A549 (cell line): Measurements from ENCODE around the gene GPR55. TPM values are rescaled to one million over a fixed set of nuclear protein-coding genes. Genes with fewer than 3 reads are reported as not detected.
"Not testable (repeated sequence)": the region's sequence is repeated elsewhere in the genome, so short reads cannot be mapped to it uniquely, and the experiment has no call there.

ENCODE experiments used
- ATAC-seq, 2 experiments: fragments of 200-7000 bp in 1 of 2; fragments of >200 bp in 1 of 2; cut with Nextera tagmentation in 1 of 2; cut with Tn5 transposase in 1 of 2; 3 replicates each; pipeline versions ENCODE4 v1.8.0 to v1.9.1; 2018 to 2020; ENCODE audit warnings: mild to moderate bottlenecking in 1 of 2, moderate library complexity in 1 of 2
- CTCF ChIA-PET: fragments of 300-600 bp; sonication (Branson Sonifier 250); formaldehyde crosslinking; extraction: SDS; loops from one replicate; lab custom pipeline; 2021; ENCODE audit warnings: antibody characterized with exemption, inconsistent platforms; lab: Yijun Ruan, JAX
- POLR2A ChIA-PET: fragments of 350-600 bp; formaldehyde crosslinking; extraction: SDS; loops from one replicate; lab custom pipeline; 2021; ENCODE audit warnings: antibody characterized with exemption, inconsistent platforms; lab: Yijun Ruan, JAX
- DNase-seq, 2 experiments: peaks; one replicate each; pipeline versions ENCODE4 v3.0.0 to v3.0.0-alpha.2; 2011 to 2016; ENCODE audit warnings: low read depth in 1 of 2, low spot score in 1 of 2
- FAIRE-seq: peaks from 2 replicates; lab custom pipeline; 2011; peaks lifted over from hg19 to GRCh38; lab: Jason Lieb, UNC
- H3K27ac ChIP-seq, 2 experiments: fragments of >200 bp; sonication (Bioruptor Twin); formaldehyde crosslinking; 3 replicates each; pipeline ENCODE4 v1.5.1; 2016 to 2017
- H3K4me1 ChIP-seq: fragments of >200 bp; sonication (Bioruptor Twin); formaldehyde crosslinking; 3 replicates; pipeline ENCODE4 v1.6.1; 2016
- H3K4me2 ChIP-seq: fragments of >200 bp; sonication (Bioruptor Twin); formaldehyde crosslinking; 3 replicates; pipeline ENCODE4 v1.6.1; 2016
- H3K4me3 ChIP-seq: fragments of >200 bp; sonication (Bioruptor Twin); formaldehyde crosslinking; 3 replicates; pipeline ENCODE4 v1.5.1; 2016
- H3K9me3 ChIP-seq: fragments of >200 bp; sonication (Bioruptor Twin); formaldehyde crosslinking; 3 replicates; pipeline ENCODE4 v1.6.1; 2016
- ATOH8 ChIP-seq: fragments of 250-450 bp; sonication (Bioruptor Pico); IDR thresholded peaks from 2 replicates; pipeline ENCODE4 v1.5.0; 2020; ENCODE audit warnings: low read depth, mild to moderate bottlenecking, moderate library complexity
- CBX2 ChIP-seq: fragments of 200-600 bp; sonication (generic); IDR thresholded peaks from 2 replicates; pipeline ENCODE4 v1.6.1; 2016; ENCODE audit warnings: low read depth, mild to moderate bottlenecking, borderline replicate concordance
- CBX8 ChIP-seq: fragments of 200-600 bp; sonication (generic); IDR thresholded peaks from 2 replicates; pipeline ENCODE4 v1.6.1; 2016
- CHD2 ChIP-seq: fragments of 150-350 bp; IDR thresholded peaks from 2 replicates; pipeline ENCODE4 v1.6.1; 2014; ENCODE audit warnings: low read length; ENCODE audit not compliant: partially characterized antibody
- EHF ChIP-seq: fragments of 250-450 bp; sonication (Bioruptor Pico); IDR thresholded peaks from 2 replicates; pipeline ENCODE4 v1.5.0; 2020; ENCODE audit warnings: mild to moderate bottlenecking
- EP300 ChIP-seq, 2 experiments: fragments of >200 bp; sonication (Bioruptor Twin); formaldehyde crosslinking; IDR thresholded peaks; 2 replicates in 1 of 2; 3 replicates in 1 of 2; pipeline ENCODE4 v1.6.1; 2016 to 2017
- FOXS1 ChIP-seq: fragments of 250-450 bp; sonication (Bioruptor Pico); IDR thresholded peaks from 2 replicates; pipeline ENCODE4 v1.5.0; 2020; ENCODE audit warnings: mild to moderate bottlenecking, moderate library complexity
- HES2 ChIP-seq: fragments of >200 bp; sonication (Bioruptor Twin); formaldehyde crosslinking; IDR thresholded peaks from 2 replicates; pipeline ENCODE4 v1.6.1; 2016
- HEYL ChIP-seq: fragments of 250-450 bp; sonication (Bioruptor Pico); IDR thresholded peaks from 2 replicates; pipeline ENCODE4 v1.8.0; 2021; ENCODE audit warnings: mild to moderate bottlenecking, moderate library complexity
- HOXB13 ChIP-seq: fragments of 250-450 bp; sonication (Bioruptor Pico); IDR thresholded peaks from 2 replicates; pipeline ENCODE4 v1.5.0; 2020; ENCODE audit warnings: low read depth, mild to moderate bottlenecking, moderate library complexity
- JUN ChIP-seq, 2 experiments: fragments of >200 bp; sonication (Bioruptor Twin); formaldehyde crosslinking; IDR thresholded peaks; 2 replicates in 1 of 2; 3 replicates in 1 of 2; pipeline ENCODE4 v1.6.1; 2016 to 2017
- KDM5A ChIP-seq: fragments of 200-600 bp; sonication (generic); IDR thresholded peaks from 2 replicates; pipeline ENCODE4 v1.6.1; 2016; ENCODE audit warnings: antibody characterized with exemption, mild to moderate bottlenecking
- POLR2A ChIP-seq: IDR thresholded peaks from 2 replicates; pipeline ENCODE4 v1.6.1; 2012; ENCODE audit warnings: mild to moderate bottlenecking, low read length
- POLR2AphosphoS2 ChIP-seq: conservative IDR thresholded peaks from 2 replicates; pipeline ENCODE4 v1.6.1; 2012; ENCODE audit warnings: low read length, improper control_type of control experiment, inconsistent platforms
- RARB ChIP-seq: fragments of 250-450 bp; sonication (Bioruptor Pico); IDR thresholded peaks from 2 replicates; pipeline ENCODE4 v1.8.0; 2021; ENCODE audit warnings: mild to moderate bottlenecking, moderate library complexity
- RNF2 ChIP-seq: fragments of 200-600 bp; sonication (generic); IDR thresholded peaks from 2 replicates; pipeline ENCODE4 v1.6.1; 2016; ENCODE audit warnings: low read depth, mild to moderate bottlenecking, antibody characterized with exemption, moderate library complexity, borderline replicate concordance
- SMC3 ChIP-seq: fragments of >200 bp; sonication (Bioruptor Twin); formaldehyde crosslinking; IDR thresholded peaks from 3 replicates; pipeline ENCODE4 v1.6.1; 2018; ENCODE audit warnings: inconsistent platforms
- TP53 ChIP-seq: fragments of 250-450 bp; sonication (Bioruptor Pico); IDR thresholded peaks from 2 replicates; pipeline ENCODE4 v1.5.0; 2021; ENCODE audit warnings: mild to moderate bottlenecking, moderate library complexity
- ZC3H11A ChIP-seq: fragments of 450-650 bp; IDR thresholded peaks from 2 replicates; pipeline ENCODE4 v1.6.1; 2014; ENCODE audit warnings: antibody characterized with exemption, mild to moderate bottlenecking
- ZNF302 ChIP-seq: fragments of 250-450 bp; sonication (Bioruptor Pico); IDR thresholded peaks from 2 replicates; pipeline ENCODE4 v1.9.0; 2021; ENCODE audit warnings: inconsistent platforms, mild to moderate bottlenecking, moderate library complexity
- WGBS: methylation state at CpG from one replicate; pipeline ENCODE4 v1.1.6; 2017; ENCODE audit errors: missing lambda C conversion rate; 5-methylcytosine and 5-hydroxymethylcytosine counted together
- polyA plus RNA-seq, 4 experiments: library from polyadenylated mRNA; depleted of rRNA in 3 of 4; stranded (reverse); fragments of >200 nt; fragmentation: RNase III in 1 of 4; extraction: RNeasy Plus Mini Kit Qiagen cat#74134 plus additional on column Dnase treatment in 1 of 4; gene quantifications; 2 replicates in 3 of 4; 3 replicates in 1 of 4; pipeline ENCODE4 v1.2.3, GENCODE V29; 2011 to 2017
- TF ChIP-seq, protein P1 (sequence below): fragments of >200 bp; sonication (Bioruptor Twin); formaldehyde crosslinking; IDR thresholded peaks from 3 replicates; pipeline ENCODE4 v1.6.1; 2016
- TF ChIP-seq, protein P2 (sequence below): fragments of >200 bp; sonication (Bioruptor Twin); formaldehyde crosslinking; IDR thresholded peaks from 3 replicates; pipeline ENCODE4 v1.5.1; 2016

The GPR55 gene
- polyA plus RNA-seq, 2 of the 4 experiments (the other 2 are of a cell fraction): not detected

- Histone ChIP-seq H3K4me3 (no peak overlapping the region), H3K4me2 (0 out of 3 replicates have a peak overlapping the region, but pooled peaks have one; percentile 25), H3K4me1 (no peaks in the 10 kb centered on the region), H3K27ac (no peak overlapping the region), H3K9me3 (no peaks in the 10 kb centered on the region)
- ATAC-seq: no peak
- no peak for TF ChIP-seq SMC3
- POLR2A ChIA-PET: no interaction called here
- no peak for FAIRE-seq
- no peak for DNase-seq
- 41% methylated on average over 2 of the region's 2 CpGs for WGBS
- CTCF ChIA-PET: interaction anchor here (4.2 kb wide), 1 partner anchor 17 kb away, joined by 20 read pairs; no protein-coding TSS in a partner anchor
Observed at GRCh38 chr2:230969659-230970015, 44.6 kb upstream of the GPR55 start.

- TF ChIP-seq POLR2A: no peak
- no peak for TF ChIP-seq HOXB13
- TF ChIP-seq, protein P1, sequence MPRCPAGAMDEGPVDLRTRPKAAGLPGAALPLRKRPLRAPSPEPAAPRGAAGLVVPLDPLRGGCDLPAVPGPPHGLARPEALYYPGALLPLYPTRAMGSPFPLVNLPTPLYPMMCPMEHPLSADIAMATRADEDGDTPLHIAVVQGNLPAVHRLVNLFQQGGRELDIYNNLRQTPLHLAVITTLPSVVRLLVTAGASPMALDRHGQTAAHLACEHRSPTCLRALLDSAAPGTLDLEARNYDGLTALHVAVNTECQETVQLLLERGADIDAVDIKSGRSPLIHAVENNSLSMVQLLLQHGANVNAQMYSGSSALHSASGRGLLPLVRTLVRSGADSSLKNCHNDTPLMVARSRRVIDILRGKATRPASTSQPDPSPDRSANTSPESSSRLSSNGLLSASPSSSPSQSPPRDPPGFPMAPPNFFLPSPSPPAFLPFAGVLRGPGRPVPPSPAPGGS: no peak
- TF ChIP-seq TP53 (CRISPR knock-in tag): no peak
- TF ChIP-seq CBX8: no peak
- TF ChIP-seq SMC3: no peak
- no peak for TF ChIP-seq RNF2
- TF ChIP-seq FOXS1 (CRISPR knock-in tag): no peak
- TF ChIP-seq ZNF302: no peak
- TF ChIP-seq RARB (CRISPR knock-in tag): no peak
- ATAC-seq: no peak
- CTCF ChIA-PET: interaction anchor here (3.0 kb wide), 1 partner anchor 18 kb away, joined by 17 read pairs; no protein-coding TSS in a partner anchor
- Histone ChIP-seq H3K4me2 (peak overlapping the region; percentile 25; the same call in 1 of the 3 replicates), H3K9me3 (no peaks in the 10 kb centered on the region), H3K27ac (no peak overlapping the region), H3K4me1 (no peaks in the 10 kb centered on the region), H3K4me3 (no peak overlapping the region)
- no peak for DNase-seq
- FAIRE-seq: no peak
- WGBS: 64% methylated on average over 16 of the region's 16 CpGs
- POLR2A ChIA-PET: no interaction called here
Observed at GRCh38 chr2:230968921-230969658, 44.0 kb upstream of the GPR55 start.

- CTCF ChIA-PET: interaction anchor here (0.9 to 3.0 kb wide), 3 partner anchors 19 to 66 kb away, joined by 3 to 17 read pairs (median 3); no protein-coding TSS in a partner anchor
- H3K4me1 ChIP-seq, H3K4me3 ChIP-seq, H3K4me2 ChIP-seq, DNase-seq, POLR2A ChIA-PET, H3K9me3 ChIP-seq, ATAC-seq, H3K27ac ChIP-seq, FAIRE-seq: not testable (repeated sequence)
- 42% methylated on average over 5 of the region's 6 CpGs for WGBS
Observed at GRCh38 chr2:230968314-230968713, 43.3 kb upstream of the GPR55 start.

DNA sequence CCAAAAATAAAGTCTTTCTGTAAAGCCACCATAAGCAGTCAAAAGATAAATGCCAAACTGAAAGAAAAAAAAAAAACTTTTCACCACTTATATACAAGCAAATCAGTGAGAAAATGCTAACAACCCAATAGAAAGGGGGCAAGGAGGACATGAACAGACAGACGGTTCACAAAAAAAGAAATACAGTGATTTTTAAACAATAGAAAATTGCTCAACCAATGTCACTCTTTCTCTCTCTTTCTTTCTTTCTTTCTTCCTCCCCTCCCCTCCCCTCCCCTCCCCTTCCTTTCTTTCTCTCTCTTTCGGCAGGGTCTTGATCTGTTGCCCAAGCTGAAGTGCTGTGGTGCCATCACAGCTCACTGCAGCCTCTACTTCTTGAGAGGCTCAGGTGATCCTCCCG is 42.1 kb upstream of the GPR55 start:
- CTCF ChIA-PET: interaction anchor here (1.4 to 3.0 kb wide), 2 partner anchors 20 to 65 kb away, joined by 3 to 17 read pairs; no protein-coding TSS in a partner anchor
- ATAC-seq: no peak
- TF ChIP-seq ZC3H11A (no peak), CBX2 (no peak)
- H3K4me3 ChIP-seq: no peak overlapping the region
- H3K4me2 ChIP-seq: no peak overlapping the region
- H3K4me1 ChIP-seq: no peaks in the 10 kb centered on the region
- H3K27ac ChIP-seq: no peak overlapping the region
- WGBS: 87% methylated on average over 3 of the region's 3 CpGs
- DNase-seq: no peak
- H3K9me3 ChIP-seq: no peaks in the 10 kb centered on the region
- POLR2A ChIA-PET: no interaction called here
- no peak for FAIRE-seq

DNA sequence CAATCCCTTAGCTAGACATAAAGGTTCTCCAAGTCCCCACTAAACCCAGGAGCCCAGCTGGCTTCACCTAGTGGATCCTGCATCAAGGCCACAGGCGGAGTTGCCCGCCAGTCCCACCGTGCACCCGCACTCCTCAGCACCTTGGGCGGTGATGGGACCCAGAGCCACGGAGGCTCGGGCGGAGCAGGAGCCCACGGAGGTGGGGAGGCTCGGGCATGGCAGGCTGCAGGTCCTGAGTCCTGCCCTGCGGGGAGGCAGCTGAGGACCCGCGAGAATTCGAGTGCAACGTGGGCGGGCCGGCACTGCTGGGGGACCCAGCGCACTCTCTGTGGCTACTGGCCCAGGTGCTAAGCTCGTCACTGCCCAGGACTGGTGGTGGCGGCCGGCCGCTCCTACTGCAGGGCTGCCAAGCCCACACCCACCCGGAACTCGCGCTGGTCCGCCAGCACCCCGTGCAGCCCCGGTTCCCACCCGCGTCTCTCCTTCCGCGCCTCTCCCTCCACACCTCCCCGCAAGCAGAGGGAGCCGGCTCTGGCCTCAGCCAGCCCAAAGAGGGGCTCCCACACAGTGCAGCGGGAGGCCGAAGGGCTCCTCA is 39.2 kb upstream of the GPR55 start:
- ChIA-PET CTCF (no interaction called here), POLR2A (no interaction called here)
- FAIRE-seq (no peak), DNase-seq (no peak), ATAC-seq (no peak; a peak in 1 of 6 replicates)
- H3K27ac ChIP-seq: no peak overlapping the region
- H3K4me3 ChIP-seq: no peak overlapping the region
- H3K4me2 ChIP-seq: no peak overlapping the region
- no peaks in the 10 kb centered on the region for H3K4me1 ChIP-seq
- WGBS: 94% methylated on average over 17 of the region's 36 CpGs
- H3K9me3 ChIP-seq: no peaks in the 10 kb centered on the region
- no peak for TF ChIP-seq KDM5A
- no peak for TF ChIP-seq JUN (IDR thresholded peaks at IDR 0.05)
- no peak for TF ChIP-seq SMC3
- TF ChIP-seq POLR2AphosphoS2: no peak
- no peak for TF ChIP-seq RARB (CRISPR knock-in tag)
- TF ChIP-seq ATOH8 (CRISPR knock-in tag): no peak
- no peak for TF ChIP-seq HES2
- no peak for TF ChIP-seq ZNF302
- TF ChIP-seq, protein P2, sequence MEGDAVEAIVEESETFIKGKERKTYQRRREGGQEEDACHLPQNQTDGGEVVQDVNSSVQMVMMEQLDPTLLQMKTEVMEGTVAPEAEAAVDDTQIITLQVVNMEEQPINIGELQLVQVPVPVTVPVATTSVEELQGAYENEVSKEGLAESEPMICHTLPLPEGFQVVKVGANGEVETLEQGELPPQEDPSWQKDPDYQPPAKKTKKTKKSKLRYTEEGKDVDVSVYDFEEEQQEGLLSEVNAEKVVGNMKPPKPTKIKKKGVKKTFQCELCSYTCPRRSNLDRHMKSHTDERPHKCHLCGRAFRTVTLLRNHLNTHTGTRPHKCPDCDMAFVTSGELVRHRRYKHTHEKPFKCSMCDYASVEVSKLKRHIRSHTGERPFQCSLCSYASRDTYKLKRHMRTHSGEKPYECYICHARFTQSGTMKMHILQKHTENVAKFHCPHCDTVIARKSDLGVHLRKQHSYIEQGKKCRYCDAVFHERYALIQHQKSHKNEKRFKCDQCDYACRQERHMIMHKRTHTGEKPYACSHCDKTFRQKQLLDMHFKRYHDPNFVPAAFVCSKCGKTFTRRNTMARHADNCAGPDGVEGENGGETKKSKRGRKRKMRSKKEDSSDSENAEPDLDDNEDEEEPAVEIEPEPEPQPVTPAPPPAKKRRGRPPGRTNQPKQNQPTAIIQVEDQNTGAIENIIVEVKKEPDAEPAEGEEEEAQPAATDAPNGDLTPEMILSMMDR: no peak
- TF ChIP-seq EP300 (IDR thresholded peaks at IDR 0.05): no peak
- no peak for TF ChIP-seq CHD2
- no peak for TF ChIP-seq HEYL
- no peak for TF ChIP-seq EHF (CRISPR knock-in tag)
